SU-DHL-6 (cell line): ENCODE results near the gene EPHB2.

Source experiments
- EZH2phosphoT487 ChIP-seq: fragments of 200-600 bp; sonication (generic), shearing (Covaris generic); conservative IDR thresholded peaks from 2 replicates; pipeline ENCODE4 v1.6.1; 2018; ENCODE audit warnings: mild to moderate bottlenecking, antibody characterized with exemption, low read length, moderate library complexity, mixed read lengths
- TF ChIP-seq, protein P1 (sequence below): fragments of 200-600 bp; sonication (generic); IDR thresholded peaks from one replicate; pipeline ENCODE4 v1.5.1; 2017; ENCODE audit warnings: antibody characterized with exemption, mild to moderate bottlenecking, low read length, moderate library complexity; ENCODE audit not compliant: insufficient read depth, poor library complexity, severe bottlenecking

DNA sequence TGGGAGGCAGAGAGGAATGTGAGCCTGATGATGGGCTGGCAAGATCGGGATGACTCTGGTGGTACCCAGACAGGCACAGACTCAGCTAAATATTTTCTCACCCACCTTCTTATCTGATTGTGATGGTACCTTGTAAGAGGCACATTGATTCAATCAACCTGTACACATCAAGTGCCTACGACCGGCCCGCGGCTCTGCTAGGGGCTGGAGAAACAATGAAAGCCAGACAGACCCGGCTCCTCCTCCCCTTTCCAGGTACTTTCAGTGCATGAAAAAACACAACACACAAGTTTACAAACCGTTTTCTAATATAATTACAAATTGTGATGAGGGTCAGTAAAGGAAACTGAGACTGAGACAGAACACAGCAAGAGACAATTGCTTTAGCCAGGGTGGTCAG, 147.0 kb downstream of the EPHB2 start:
- TF ChIP-seq, protein P1, sequence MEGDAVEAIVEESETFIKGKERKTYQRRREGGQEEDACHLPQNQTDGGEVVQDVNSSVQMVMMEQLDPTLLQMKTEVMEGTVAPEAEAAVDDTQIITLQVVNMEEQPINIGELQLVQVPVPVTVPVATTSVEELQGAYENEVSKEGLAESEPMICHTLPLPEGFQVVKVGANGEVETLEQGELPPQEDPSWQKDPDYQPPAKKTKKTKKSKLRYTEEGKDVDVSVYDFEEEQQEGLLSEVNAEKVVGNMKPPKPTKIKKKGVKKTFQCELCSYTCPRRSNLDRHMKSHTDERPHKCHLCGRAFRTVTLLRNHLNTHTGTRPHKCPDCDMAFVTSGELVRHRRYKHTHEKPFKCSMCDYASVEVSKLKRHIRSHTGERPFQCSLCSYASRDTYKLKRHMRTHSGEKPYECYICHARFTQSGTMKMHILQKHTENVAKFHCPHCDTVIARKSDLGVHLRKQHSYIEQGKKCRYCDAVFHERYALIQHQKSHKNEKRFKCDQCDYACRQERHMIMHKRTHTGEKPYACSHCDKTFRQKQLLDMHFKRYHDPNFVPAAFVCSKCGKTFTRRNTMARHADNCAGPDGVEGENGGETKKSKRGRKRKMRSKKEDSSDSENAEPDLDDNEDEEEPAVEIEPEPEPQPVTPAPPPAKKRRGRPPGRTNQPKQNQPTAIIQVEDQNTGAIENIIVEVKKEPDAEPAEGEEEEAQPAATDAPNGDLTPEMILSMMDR, result no peak
- no peak for TF ChIP-seq EZH2phosphoT487
